ENCODE data around the gene TRPC1.

- no peak for TF ChIP-seq EZH2phosphoT487 (IDR thresholded peaks at IDR 0.05; ENCODE audit: insufficient read depth, low read depth)
- TF ChIP-seq EZH2 (IDR thresholded peaks at IDR 0.05; ENCODE audit: insufficient read depth, poor library complexity, severe bottlenecking): no peak
Observed at GRCh38 chr3:142716102-142716501, 7.7 kb upstream of the TRPC1 start.
